Measurements from ENCODE around the gene CPM.

- TF ChIP-seq POLR2A (IDR thresholded peaks at IDR 0.05) = no peak
- TF ChIP-seq CTCF (IDR thresholded peaks at IDR 0.05) = no peak
These were observed 43.4 kb upstream of the CPM start for GRCh38 chr12:68976395-68976841.
